DND-41 (cell line): ENCODE data around the gene TXNRD1.

Source experiments
- CTCF ChIP-seq: IDR thresholded peaks from 2 replicates; pipeline ENCODE4 v1.5.1; 2012; ENCODE audit warnings: borderline replicate concordance, low read length, moderate library complexity, mild to moderate bottlenecking; ENCODE audit not compliant: poor library complexity, severe bottlenecking; ENCODE audit errors: extremely low read depth
- EZH2 ChIP-seq: IDR thresholded peaks from 3 replicates; pipeline ENCODE4 v1.6.1; 2012; ENCODE audit warnings: borderline replicate concordance, low read depth, mild to moderate bottlenecking, moderate library complexity, low read length, inconsistent platforms; ENCODE audit not compliant: severe bottlenecking

GRCh38 chr12:104282109-104282508 is 66.5 kb downstream of the TXNRD1 start:
- TF ChIP-seq EZH2 (no peak), CTCF (no peak)
